ENCODE measurements around the gene THEMIS.

DNA sequence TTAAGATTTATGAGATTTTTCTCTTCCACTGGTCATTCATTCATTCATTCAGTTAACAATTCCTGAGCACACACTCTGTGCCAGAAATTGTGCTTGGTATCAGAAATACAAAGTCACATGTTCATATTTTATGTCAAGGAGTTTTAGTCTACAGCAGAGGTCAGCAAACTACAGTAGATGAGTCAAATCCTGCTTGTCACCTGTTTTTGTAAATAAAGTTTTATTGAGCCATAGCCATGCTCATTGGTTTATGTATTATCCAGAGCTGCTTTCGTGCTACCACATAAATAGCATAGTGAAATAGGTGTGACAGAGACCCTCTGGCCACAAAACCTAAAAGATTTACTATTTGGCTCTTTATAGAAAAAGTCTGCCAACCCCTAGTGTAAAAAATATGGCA lies 46.8 kb downstream of the THEMIS start:
- TF ChIP-seq, protein P1, sequence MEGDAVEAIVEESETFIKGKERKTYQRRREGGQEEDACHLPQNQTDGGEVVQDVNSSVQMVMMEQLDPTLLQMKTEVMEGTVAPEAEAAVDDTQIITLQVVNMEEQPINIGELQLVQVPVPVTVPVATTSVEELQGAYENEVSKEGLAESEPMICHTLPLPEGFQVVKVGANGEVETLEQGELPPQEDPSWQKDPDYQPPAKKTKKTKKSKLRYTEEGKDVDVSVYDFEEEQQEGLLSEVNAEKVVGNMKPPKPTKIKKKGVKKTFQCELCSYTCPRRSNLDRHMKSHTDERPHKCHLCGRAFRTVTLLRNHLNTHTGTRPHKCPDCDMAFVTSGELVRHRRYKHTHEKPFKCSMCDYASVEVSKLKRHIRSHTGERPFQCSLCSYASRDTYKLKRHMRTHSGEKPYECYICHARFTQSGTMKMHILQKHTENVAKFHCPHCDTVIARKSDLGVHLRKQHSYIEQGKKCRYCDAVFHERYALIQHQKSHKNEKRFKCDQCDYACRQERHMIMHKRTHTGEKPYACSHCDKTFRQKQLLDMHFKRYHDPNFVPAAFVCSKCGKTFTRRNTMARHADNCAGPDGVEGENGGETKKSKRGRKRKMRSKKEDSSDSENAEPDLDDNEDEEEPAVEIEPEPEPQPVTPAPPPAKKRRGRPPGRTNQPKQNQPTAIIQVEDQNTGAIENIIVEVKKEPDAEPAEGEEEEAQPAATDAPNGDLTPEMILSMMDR (IDR thresholded peaks at IDR 0.05; ENCODE audit: low read depth, low read length, poor library complexity, severe bottlenecking): no peak
- TF ChIP-seq EZH2phosphoT487 (IDR thresholded peaks at IDR 0.05; ENCODE audit: borderline replicate concordance, low read length): no peak
